NCI-H1694 treated with DMSO at 0.1 percent for 48 hours (cell line): ENCODE data around the gene ARHGEF10L.

Source experiments
- DNase-seq: peaks from one replicate; lab custom pipeline; 2025; lab: John Stamatoyannopoulos, UW

ARHGEF10L gene

GRCh38 chr1:17655922-17656321, 116.4 kb downstream of the ARHGEF10L start:
- no peak for DNase-seq

DNA sequence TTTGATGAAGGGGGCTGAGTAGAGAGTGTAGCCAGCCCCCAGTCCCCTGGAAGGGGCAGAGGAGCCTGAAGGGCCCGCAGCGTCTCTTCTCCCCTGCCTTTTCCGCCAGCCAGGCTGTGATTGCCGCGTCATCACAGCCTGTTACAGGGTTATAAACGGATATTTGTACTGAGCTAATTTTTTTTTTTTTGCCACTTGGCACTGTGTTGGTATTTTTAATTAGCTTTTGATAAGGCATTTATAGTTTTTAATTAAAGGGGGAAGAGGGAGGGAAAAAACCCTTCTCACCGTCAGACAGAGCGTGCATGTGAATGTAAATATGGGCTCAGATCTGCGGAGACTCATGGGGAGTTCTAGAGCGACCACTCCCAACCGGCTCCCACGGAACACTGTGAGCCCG, 117.9 kb downstream of the ARHGEF10L start:
- DNase-seq: no peak

GRCh38 chr1:17658837-17659236, 119.3 kb downstream of the ARHGEF10L start:
- DNase-seq: no peak

DNA sequence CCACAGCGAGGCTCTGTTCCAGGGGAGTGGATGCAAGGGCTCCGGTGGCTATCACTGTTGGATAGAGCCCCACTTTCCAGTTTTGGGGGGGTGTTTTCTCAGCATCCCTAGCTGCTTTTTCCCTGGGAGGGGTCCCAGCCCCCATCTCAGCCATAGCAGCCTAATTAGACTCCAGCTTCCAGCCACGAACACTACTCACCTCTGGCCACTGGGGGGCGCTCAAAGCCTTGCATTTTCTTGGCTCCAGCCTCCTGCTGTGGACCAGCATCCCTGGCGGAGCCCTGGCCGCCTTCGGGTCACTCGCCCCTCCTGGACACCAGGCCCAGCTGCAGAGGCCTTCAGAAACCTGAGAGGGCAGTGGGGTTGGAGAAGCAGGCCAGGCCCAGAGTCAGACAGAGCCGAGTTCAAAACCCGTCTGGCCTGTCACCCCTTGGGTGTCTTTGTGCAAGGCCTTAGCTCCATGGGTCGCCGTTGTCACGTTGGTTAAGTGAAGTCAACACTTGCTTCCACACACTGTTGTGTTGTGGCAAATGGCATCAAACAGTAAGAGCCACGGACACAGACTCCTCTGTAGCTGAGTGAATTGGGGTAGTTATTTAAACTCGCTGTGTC, 122.2 kb downstream of the ARHGEF10L start:
- peak; percentile 9 for DNase-seq

DNA sequence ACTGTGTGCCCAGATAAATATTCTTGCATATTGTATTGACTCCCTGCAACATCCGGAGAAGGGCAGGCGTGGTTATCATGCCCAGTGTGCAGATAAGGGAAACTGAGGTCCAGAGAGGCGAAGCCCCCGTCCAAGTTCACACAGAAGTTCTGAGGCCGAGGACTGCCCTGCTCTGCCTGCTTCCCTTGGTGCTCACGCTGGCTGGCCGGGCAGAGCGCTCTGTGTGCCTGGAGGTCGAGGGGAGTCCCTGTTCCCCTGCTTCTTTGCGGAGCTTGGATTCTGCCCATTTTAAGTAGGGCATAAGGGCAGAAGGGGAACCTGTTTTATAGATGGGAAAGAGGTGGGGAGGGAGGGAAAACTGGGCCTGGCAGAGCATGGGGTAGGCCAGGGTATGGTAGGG, 122.8 kb downstream of the ARHGEF10L start:
- no peak for DNase-seq

DNA sequence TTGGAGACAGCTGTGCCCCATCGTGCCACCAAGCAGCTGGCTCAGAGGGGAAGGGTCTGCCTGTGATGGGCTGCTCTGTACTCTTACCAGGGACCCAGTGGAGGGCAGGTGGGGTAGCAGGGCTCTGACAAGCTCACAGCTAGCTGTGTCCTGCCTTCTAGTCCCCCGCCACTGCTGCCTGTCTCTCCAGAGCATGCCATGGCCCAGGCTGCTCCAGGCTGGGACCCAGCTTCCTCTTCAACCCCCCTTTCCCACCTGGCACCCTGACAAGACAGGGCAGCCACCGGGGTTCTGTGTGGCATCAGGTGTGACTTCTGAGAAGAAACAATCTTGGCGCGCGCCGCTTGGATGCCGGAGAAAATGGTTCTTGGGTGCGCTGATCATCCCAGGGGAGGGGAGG, 123.3 kb downstream of the ARHGEF10L start:
- DNase-seq: no peak

DNA sequence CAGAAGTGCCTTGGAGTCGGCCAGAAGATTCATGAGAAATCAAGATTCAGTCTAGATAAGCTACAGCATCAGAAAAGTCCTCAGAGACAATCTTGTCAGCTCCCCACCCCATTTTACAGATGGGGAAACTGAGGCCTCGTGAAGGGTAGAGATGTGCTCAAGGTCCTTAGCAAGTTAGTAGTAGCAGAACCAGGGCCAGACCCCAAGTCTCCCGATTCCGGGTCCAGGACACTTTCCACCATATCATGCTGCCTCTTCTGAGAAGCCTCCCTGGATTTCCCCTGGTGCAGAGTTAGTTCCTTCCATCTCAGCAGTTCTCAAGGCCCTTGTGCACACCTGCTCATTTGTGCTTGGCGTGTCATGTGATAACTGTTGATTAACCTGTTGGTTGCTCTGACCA, 124.1 kb downstream of the ARHGEF10L start:
- DNase-seq: no peak

DNA sequence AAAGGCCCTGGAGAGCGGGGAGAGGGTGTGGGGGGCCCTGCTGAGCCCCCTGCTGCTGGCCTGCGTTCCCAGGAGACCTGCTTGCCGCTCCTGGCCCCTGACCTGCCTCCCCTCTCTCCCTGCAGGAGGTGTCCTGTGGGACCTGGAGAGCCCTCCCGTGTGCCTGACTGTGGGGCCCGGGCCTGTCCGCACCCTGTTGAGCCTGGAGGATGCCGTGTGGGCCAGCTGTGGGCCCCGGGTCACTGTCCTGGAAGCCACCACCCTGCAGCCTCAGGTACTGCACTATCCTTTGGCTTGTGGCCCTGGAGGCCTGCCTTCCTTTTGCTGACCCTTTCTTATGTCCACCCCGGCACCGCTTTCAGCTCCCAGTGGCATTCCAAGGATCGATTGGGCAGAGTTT, 124.8 kb downstream of the ARHGEF10L start:
- no peak for DNase-seq

DNA sequence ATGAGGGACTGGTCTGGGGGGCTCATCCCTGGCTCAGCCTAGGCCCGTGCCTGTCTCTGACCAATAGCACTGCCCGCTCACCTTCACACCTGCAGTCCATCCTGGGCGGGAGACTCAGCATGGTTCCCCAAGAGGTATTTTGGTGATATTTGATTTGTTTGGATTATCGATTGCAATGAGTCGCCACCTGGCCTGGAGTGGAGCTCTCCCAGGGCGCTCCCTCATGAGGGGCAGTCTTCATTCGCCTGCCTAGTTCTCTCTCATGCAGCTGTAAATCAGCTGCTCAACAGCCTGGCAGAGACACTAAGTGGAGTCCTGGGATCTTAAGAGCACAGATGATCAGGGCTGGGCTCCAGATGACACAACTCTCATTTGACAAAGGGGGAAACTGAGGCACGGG, 125.6 kb downstream of the ARHGEF10L start:
- no peak for DNase-seq

- DNase-seq: no peak
These were observed 126.6 kb downstream of the ARHGEF10L start for GRCh38 chr1:17665950-17666720.

DNA sequence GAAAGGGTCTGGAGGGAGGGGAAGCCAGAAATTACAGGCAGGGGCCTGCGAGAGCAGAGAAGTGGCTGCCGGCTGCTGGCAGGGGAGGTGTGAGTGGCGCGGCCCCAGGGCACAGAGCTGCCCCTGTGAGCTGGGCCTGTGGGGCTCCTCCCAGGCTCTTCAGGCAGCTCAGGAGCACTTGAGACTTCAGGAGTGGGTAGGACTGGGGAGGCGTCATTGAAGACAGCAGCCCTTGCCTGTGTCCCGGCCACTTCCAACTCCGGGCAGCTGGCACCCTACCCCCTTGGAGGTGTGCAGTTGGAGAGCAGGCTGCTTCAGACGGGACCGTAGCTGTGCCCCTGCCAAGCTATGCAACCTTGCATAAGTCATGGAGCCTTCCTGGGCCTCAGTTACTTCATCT, 128.1 kb downstream of the ARHGEF10L start:
- no peak for DNase-seq

- no peak for DNase-seq
These were observed 128.7 kb downstream of the ARHGEF10L start for GRCh38 chr1:17668195-17668594.

GRCh38 chr1:17668624-17669175, 129.2 kb downstream of the ARHGEF10L start:
- no peak for DNase-seq

GRCh38 chr1:17669305-17669704, 129.8 kb downstream of the ARHGEF10L start:
- DNase-seq: no peak

DNA sequence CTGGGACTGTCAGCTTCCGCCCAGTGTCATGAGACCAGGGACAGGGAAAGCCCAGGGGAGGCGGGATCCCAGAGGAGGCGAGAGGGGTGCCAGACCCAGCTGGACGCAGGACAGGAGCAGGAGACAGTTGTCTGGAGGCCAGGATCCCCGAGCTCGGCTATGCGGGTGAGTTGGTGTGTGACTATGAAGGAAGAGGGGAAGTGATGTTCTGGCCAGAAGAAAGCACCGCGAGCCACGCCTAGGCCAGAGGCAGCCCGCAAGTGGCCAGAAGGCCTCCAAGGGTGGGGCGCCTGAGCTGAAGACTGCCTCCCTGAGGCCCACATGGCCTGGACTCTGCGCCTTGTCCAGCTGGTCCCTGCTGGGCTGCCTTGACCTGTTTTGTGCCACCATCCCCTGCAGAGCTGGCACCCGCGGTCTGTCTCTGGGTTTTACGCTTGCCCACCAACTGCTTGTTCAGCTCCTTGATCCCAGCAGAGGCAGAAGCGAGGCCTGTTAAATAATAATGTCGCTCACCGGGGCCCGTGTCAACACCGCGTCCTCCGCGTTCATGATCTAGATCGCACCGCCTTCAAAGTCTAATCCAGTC, 130.5 kb downstream of the ARHGEF10L start:
- DNase-seq: no peak

DNA sequence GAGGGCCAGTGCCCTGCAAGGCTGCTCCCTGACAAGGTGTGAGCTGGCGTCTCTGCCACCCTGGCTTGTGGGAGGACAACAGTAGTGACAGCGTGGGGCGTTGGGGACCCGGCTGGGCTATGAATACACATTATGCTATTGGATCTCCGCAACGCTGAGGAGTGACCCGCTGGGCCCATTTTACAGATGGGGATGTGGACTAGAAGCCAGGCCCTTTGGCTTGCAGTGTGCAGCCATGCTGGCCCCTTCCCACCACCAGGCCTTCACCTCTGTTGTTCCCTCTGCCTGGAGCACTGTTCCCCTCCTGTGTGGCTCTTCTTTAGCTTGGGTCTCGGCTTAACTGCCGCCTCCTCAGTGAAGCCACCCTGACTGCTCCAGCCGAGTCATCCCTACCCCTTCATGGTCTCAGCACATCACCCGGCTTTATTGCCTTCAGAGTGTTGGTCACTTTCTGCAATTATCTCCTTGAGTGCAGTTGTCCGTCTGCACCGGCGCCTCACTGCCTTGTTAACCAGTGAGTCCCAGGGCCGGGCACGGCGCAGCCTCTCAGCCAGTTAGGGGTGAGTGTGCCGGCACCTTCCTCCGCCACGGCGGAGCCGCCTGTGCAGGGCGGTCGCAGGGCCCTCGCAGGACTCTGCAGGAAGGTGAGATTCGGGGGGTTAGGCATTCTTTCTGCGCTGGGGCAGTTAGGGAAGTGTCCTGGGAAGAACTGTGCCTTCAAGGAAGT, 131.3 kb downstream of the ARHGEF10L start:
- no peak for DNase-seq

DNA sequence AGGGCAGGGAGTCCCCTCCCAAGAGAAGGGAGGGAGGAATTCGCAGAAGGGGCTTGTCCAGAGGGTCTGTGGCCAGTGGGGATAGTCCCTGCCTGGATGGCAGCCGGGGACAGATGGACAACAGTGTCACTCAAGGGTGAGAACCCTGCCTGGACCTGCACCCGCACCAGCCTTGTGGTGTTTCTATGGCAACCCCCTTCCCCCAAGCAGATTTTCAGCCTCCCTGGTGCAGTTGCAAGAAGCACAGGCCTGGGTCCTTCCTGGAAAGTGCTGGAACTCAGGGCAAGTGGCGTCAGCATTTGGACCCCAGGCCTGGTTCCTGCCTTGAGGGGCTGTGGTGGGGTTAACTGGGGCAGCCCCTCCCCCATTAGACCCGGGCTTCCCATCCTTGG, 131.8 kb downstream of the ARHGEF10L start:
- no peak for DNase-seq

DNA sequence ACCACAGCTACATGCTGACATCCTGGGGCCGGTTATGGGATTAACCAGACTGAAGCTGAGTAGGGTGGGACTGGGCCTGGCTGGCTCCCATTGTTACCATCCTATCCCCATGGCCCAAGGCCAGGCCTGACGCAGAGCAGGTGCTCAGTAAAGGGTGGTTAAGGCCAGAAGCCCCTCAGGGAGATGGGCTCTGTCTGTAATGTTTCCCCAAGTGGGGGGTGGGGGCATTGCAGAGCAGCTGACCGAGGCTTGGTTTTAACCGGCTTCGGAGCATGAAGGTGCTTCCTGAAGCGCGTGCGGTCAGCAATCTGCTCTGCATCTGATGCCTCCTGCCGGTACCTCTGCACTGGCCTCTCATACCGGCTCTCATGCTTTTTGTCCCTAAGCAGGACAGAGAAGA, 132.2 kb downstream of the ARHGEF10L start:
- no peak for DNase-seq

DNA sequence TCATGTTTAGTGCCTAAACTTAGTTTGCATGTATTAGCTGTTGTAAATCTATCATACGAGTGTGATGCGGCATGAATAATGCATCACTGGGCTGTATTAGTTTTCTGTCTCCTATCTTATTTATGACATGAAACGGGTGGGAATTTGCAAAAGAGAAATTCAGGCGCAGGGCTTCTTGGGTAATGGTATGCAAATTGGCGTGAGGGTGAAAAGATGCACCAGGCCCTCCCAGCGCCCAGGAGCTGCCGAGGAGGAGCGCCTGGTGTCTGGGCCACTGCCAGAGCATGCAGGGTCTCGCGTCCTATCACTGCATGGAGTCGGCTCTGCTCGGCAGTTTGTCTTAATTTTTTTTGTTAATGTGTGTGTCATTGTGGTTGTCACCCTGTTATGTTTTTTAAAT, 132.7 kb downstream of the ARHGEF10L start:
- peak; percentile 20 for DNase-seq

GRCh38 chr1:17673329-17674072, 134.0 kb downstream of the ARHGEF10L start:
- DNase-seq: no peak

GRCh38 chr1:17674726-17675500, 135.4 kb downstream of the ARHGEF10L start:
- no peak for DNase-seq
